ENCODE results near the gene LRRC46. TPM values are rescaled to one million over a fixed set of nuclear protein-coding genes. Genes with fewer than 3 reads are reported as not detected.

The LRRC46 gene
- total and polyA plus RNA-seq, 9 of the 15 experiments (the other 6 are each of a cell fraction or from before 2014, with no cell fraction given), result 0.39 to 1.4 (median 0.53) TPM; not detected in 1

- TF ChIP-seq E2F4 (CRISPR knock-in tag; IDR thresholded peaks at IDR 0.05; ENCODE audit: low read depth) (no peak), CEBPB (tag; IDR thresholded peaks at IDR 0.05) (no peak), TBL1XR1 (IDR thresholded peaks at IDR 0.05; ENCODE audit: low read length in 2 of 2) (no peak), MXD1 (CRISPR knock-in tag; IDR thresholded peaks at IDR 0.05; ENCODE audit: borderline replicate concordance, poor library complexity, severe bottlenecking) (no peak), PHF20 (IDR thresholded peaks at IDR 0.05; ENCODE audit: partially characterized antibody) (peak; percentile 90), PHF21A (IDR thresholded peaks at IDR 0.05; ENCODE audit: borderline replicate concordance, low read depth) (no peak), SRF (CRISPR knock-in tag; IDR thresholded peaks at IDR 0.05) (peak in 1 of 2 experiments; percentile 64; a peak in 1 of 4 replicates), C11orf30 (IDR thresholded peaks at IDR 0.05; ENCODE audit: low read depth) (peak; percentile 58), CHCHD3 (CRISPR knock-in tag; IDR thresholded peaks at IDR 0.05) (no peak), ZNF699 (CRISPR knock-in tag; IDR thresholded peaks at IDR 0.05; ENCODE audit: insufficient replicate concordance) (no peak), TAF9B (IDR thresholded peaks at IDR 0.05; ENCODE audit: partially characterized antibody) (no peak), PRPF4 (IDR thresholded peaks at IDR 0.05; ENCODE audit: insufficient read depth, low read depth, low read length, poor library complexity, severe bottlenecking) (no peak), SOX6 (IDR thresholded peaks at IDR 0.05) (no peak), RBM25 (IDR thresholded peaks at IDR 0.05; ENCODE audit: low read depth, low read length, severe bottlenecking) (no peak), MAFG (tag; conservative IDR thresholded peaks at IDR 0.05) (no peak), CTCF (IDR thresholded peaks at IDR 0.05 in 2 of 3, conservative IDR thresholded peaks at IDR 0.05 in 1 of 3; ENCODE audit: insufficient read depth in 2 of 3, low read depth in 1 of 3, low read length in 3 of 3) (peak; percentile 59 to 71 (median 60); a peak in 5 of 6 replicates), ELF1 (tag; IDR thresholded peaks at IDR 0.05) (peak; percentile 88), HDAC6 (IDR thresholded peaks at IDR 0.05; ENCODE audit: low read depth, low read length) (no peak), ARNT (IDR thresholded peaks at IDR 0.05) (0 out of 4 replicates have a peak, but pooled peaks of 1 of the 2 experiments have one; percentile 21), NCOR1 (IDR thresholded peaks at IDR 0.05) (no peak), L3MBTL2 (IDR thresholded peaks at IDR 0.05) (0 out of 2 replicates have a peak, but pooled peaks have one; percentile 15), ZNF146 (CRISPR knock-in tag; IDR thresholded peaks at IDR 0.05; ENCODE audit: unreplicated experiment) (no peak)
- TF ChIP-seq, protein P1, sequence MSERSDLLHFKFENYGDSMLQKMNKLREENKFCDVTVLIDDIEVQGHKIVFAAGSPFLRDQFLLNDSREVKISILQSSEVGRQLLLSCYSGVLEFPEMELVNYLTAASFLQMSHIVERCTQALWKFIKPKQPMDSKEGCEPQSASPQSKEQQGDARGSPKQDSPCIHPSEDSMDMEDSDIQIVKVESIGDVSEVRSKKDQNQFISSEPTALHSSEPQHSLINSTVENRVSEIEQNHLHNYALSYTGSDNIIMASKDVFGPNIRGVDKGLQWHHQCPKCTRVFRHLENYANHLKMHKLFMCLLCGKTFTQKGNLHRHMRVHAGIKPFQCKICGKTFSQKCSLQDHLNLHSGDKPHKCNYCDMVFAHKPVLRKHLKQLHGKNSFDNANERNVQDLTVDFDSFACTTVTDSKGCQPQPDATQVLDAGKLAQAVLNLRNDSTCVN (CRISPR knock-in tag; IDR thresholded peaks at IDR 0.05), result no peak
Measured at GRCh38 chr17:47821424-47822391, 9.8 kb upstream of the LRRC46 start, which contains the start of gene OSBPL7 (continued).
